CD4-positive, alpha-beta memory T cell (primary cell): ENCODE measurements around the gene PLXNA3. TPM values are rescaled to one million over a fixed set of nuclear protein-coding genes. Genes with fewer than 3 reads are reported as not detected.

Source experiments
- CTCF ChIA-PET: fragments of 350-600 bp; sonication (Branson Sonifier 250); formaldehyde crosslinking; loops from one replicate; lab custom pipeline; 2021; ENCODE audit warnings: inconsistent platforms; ENCODE audit not compliant: partially characterized antibody; lab: Charles Lee
- POLR2A ChIA-PET: fragments of 350-600 bp; sonication (Branson Sonifier 250); formaldehyde crosslinking; loops from one replicate; lab custom pipeline; 2021; ENCODE audit not compliant: partially characterized antibody; lab: Charles Lee
- DNase-seq, 5 donors: peaks; one replicate each; pipeline versions ENCODE4 v3.0.0 to v3.0.0-alpha.2; 2020 to 2022; ENCODE audit warnings: mixed read lengths in 1 of 5
- H3K27ac ChIP-seq: one replicate; pipeline ENCODE4 v1.7.0; 2013; ENCODE audit warnings: low read depth, low read length
- H3K27me3 ChIP-seq: 2 replicates; pipeline ENCODE4 v1.7.0; 2013; ENCODE audit warnings: mild to moderate bottlenecking, low read length, moderate library complexity; ENCODE audit not compliant: insufficient read depth
- H3K36me3 ChIP-seq: 2 replicates; pipeline ENCODE4 v1.7.0; 2013; ENCODE audit warnings: mild to moderate bottlenecking, low read length, moderate library complexity; ENCODE audit not compliant: insufficient read depth
- H3K4me1 ChIP-seq: 2 replicates; pipeline ENCODE4 v1.7.0; 2013; ENCODE audit warnings: mild to moderate bottlenecking, low read length, moderate library complexity; ENCODE audit not compliant: insufficient read depth
- H3K4me3 ChIP-seq, 2 donors: one replicate each; pipeline ENCODE4 v1.7.0; 2013; ENCODE audit warnings: low read length in 2 of 2, mild to moderate bottlenecking in 1 of 2
- H3K9me3 ChIP-seq, 2 donors: one replicate each; pipeline ENCODE4 v1.7.0; 2013; ENCODE audit warnings: low read length in 2 of 2, control low read depth in 1 of 2; ENCODE audit not compliant: control insufficient read depth in 1 of 2
- H3K27ac Mint-ChIP-seq, 7 donors: one replicate each; pipeline ENCODE4 v1.8.0; 2020 to 2021; ENCODE audit warnings: mixed read lengths in 7 of 7, mild to moderate bottlenecking in 6 of 7, inconsistent platforms in 3 of 7, moderate library complexity in 3 of 7
- H3K27me3 Mint-ChIP-seq, 2 donors: one replicate each; pipeline ENCODE4 v1.8.0; 2020 to 2021; ENCODE audit warnings: mixed read lengths in 2 of 2
- H3K36me3 Mint-ChIP-seq, 2 donors: one replicate each; pipeline ENCODE4 v1.8.0; 2020 to 2021; ENCODE audit warnings: mixed read lengths in 2 of 2, inconsistent platforms in 1 of 2, mild to moderate bottlenecking in 1 of 2
- H3K4me1 Mint-ChIP-seq, 4 donors: one replicate each; pipeline ENCODE4 v1.8.0; 2020 to 2021; ENCODE audit warnings: mixed read lengths in 4 of 4, mild to moderate bottlenecking in 1 of 4
- H3K4me3 Mint-ChIP-seq, 8 donors: one replicate each; pipeline ENCODE4 v1.8.0; 2020 to 2021; ENCODE audit warnings: mixed read lengths in 8 of 8, mild to moderate bottlenecking in 7 of 8, moderate library complexity in 6 of 8, inconsistent platforms in 3 of 8
- H3K9me3 Mint-ChIP-seq, 8 donors: one replicate each; pipeline ENCODE4 v1.8.0; 2020 to 2021; ENCODE audit warnings: mixed read lengths in 8 of 8, mild to moderate bottlenecking in 5 of 8, inconsistent platforms in 3 of 8, moderate library complexity in 1 of 8
- intact Hi-C: fragments of 100-400 bp; cut with micrococcal nuclease; formaldehyde crosslinking; loops from one replicate; pipeline ENCODE4 v1.15.1; 2023
- polyA plus RNA-seq, 2 donors: library from polyadenylated mRNA; unstranded; fragments of 300-500 nt; fragmentation: Illumina TruSeq; gene quantifications; one replicate each; pipeline ENCODE4 v1.2.3, GENCODE V29; 2021
- total RNA-seq, 2 experiments: library from RNA; stranded (reverse); gene quantifications; one replicate each; pipeline ENCODE4 v1.2.3, GENCODE V29; 2021

The PLXNA3 gene
- total and polyA plus RNA-seq, 4 experiments from 2014 or later, result 0.29 to 90.3 (median 40.0) TPM

DNA sequence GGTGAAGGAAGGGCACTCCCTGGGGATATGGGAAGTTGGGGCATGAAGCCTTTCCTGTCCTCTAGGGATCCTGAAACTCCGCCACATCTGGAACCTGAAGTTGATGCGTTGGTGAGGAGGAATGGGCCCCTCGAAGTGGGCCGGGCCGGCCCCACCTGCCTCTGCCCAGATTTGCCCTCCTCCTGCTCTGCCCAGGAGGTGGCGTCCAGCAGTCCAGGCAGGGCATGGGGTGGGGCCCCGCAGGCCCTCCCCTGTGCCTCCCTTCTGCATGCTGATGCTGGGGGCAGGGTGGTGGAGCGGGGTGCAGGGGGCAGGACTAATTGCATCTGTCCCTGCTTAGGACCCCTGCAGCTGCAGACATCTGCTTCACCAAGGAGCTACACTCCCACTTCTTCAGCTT is 44.9 kb upstream of the PLXNA3 start:
- Mint-ChIP-seq H3K27me3 (no peaks in the 10 kb centered on the region), H3K27ac (peak overlapping the region in 5 of 7 donors; percentile 71 to 85 (median 79)), H3K4me3 (peak overlapping the region in 3 of 8 donors; percentile 78 to 85 (median 82)), H3K4me1 (peaks cover 4 to 23% (median 11%) of the 10 kb centered on the region in 4 donors), H3K36me3 (peaks cover 0 to 11% of the 10 kb centered on the region in 2 donors), H3K9me3 (peaks cover 0 to 4% (median 0%) of the 10 kb centered on the region in 8 donors)
- H3K27ac ChIP-seq, result peak overlapping the region; percentile 70
- DNase-seq, result no peak
- H3K4me3 ChIP-seq, result no peak overlapping the region
- no peaks in the 10 kb centered on the region for H3K36me3 ChIP-seq
- POLR2A ChIA-PET, result interaction anchor here (0.7 to 5.8 kb wide), 11 partner anchors 11 to 486 kb away, joined by 4 to 101 read pairs (median 5); partner anchors contain the start of genes ATP6AP1, PLXNA3, RPL10 and SLC10A3
- H3K27me3 ChIP-seq, result no peaks in the 10 kb centered on the region
- CTCF ChIA-PET, result interaction anchor here (1.3 to 1.5 kb wide), 3 partner anchors 8 to 15 kb away, joined by 3 to 5 read pairs (median 4); partner anchors contain the start of gene RPL10
- peaks cover 10% of the 10 kb centered on the region for H3K4me1 ChIP-seq
- H3K9me3 ChIP-seq, result no peaks in the 10 kb centered on the region
- intact Hi-C loops, result loop anchor here (10.0 kb wide), 1 partner anchor 62 kb away; the partner anchor contains the start of gene LAGE3

- H3K9me3 ChIP-seq, result no peaks in the 10 kb centered on the region
- DNase-seq, result no peak
- CTCF ChIA-PET, result interaction anchor here (1.1 kb wide), 1 partner anchor 17 kb away, joined by 3 read pairs; no protein-coding TSS in a partner anchor
- Mint-ChIP-seq H3K4me1 (peaks cover 4 to 8% (median 7%) of the 10 kb centered on the region in 4 donors), H3K27me3 (no peaks in the 10 kb centered on the region), H3K27ac (no peak overlapping the region), H3K4me3 (no peak overlapping the region), H3K9me3 (no peaks in the 10 kb centered on the region), H3K36me3 (peaks cover 0 to 9% of the 10 kb centered on the region in 2 donors)
- POLR2A ChIA-PET, result no interaction called here
- H3K27me3 ChIP-seq, result no peaks in the 10 kb centered on the region
- H3K36me3 ChIP-seq, result no peaks in the 10 kb centered on the region
- no peak overlapping the region for H3K4me3 ChIP-seq
- intact Hi-C loops, result loop anchor here (10.0 kb wide), 1 partner anchor 58 kb away; the partner anchor contains the start of gene LAGE3
- peaks cover 8% of the 10 kb centered on the region for H3K4me1 ChIP-seq
- H3K27ac ChIP-seq, result no peak overlapping the region
These were observed 40.9 kb upstream of the PLXNA3 start for GRCh38 chrX:154417157-154417556.

GRCh38 chrX:154419189-154419588 is 38.9 kb upstream of the PLXNA3 start:
- intact Hi-C loops, result loop anchor here (10.0 kb wide), 1 partner anchor 56 kb away; the partner anchor contains the start of gene LAGE3
- Mint-ChIP-seq H3K27me3 (no peaks in the 10 kb centered on the region), H3K36me3 (peaks cover 0 to 5% of the 10 kb centered on the region in 2 donors), H3K4me3 (no peak overlapping the region), H3K9me3 (no peaks in the 10 kb centered on the region), H3K27ac (no peak overlapping the region), H3K4me1 (peaks cover 1 to 5% (median 3%) of the 10 kb centered on the region in 4 donors)
- Histone ChIP-seq H3K4me3 (no peak overlapping the region), H3K4me1 (no peaks in the 10 kb centered on the region), H3K36me3 (no peaks in the 10 kb centered on the region), H3K27me3 (no peaks in the 10 kb centered on the region), H3K9me3 (no peaks in the 10 kb centered on the region), H3K27ac (no peak overlapping the region)
- ChIA-PET POLR2A (interaction anchor here (1.3 kb wide), 1 partner anchor 9 kb away, joined by 5 read pairs; the partner anchor contains the start of gene ATP6AP1), CTCF (no interaction called here)
- DNase-seq, result no peak

DNA sequence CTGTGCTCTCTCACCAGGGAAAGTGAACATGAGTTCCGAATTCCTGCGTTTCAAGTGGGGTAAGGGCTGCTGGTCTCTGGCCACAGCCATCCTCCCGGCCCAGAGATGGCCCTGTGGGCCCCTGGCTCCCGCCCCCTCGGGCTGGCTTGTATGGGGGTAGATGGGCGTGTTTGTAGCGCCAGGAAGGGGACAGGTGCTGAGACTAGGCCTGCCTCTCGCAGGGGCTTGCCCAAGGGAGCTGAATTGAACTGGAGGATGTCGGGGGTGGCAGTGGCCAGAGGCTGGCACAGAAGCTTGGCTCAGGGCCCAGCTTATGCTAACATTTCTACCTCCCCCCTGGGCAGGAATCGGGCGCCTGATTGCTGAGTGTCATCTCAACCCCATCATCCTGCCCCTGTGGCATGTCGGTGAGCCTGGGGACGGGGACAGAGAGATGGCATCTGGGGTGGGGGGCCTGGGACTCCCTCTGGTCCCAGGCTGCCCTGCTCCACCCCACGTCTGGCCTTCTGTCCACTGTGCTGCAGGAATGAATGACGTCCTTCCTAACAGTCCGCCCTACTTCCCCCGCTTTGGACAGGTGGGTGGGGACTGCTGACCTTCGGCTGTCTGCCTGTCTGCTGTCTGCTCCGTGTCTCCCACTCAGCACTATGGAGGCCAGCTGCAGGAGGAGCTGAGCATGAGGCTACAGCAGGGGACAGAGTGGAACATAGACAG is 38.2 kb upstream of the PLXNA3 start:
- Mint-ChIP-seq H3K4me3 (no peak overlapping the region), H3K27ac (no peak overlapping the region), H3K27me3 (no peaks in the 10 kb centered on the region), H3K4me1 (peaks cover 3 to 5% (median 4%) of the 10 kb centered on the region in 4 donors), H3K36me3 (peaks cover 0 to 5% of the 10 kb centered on the region in 2 donors), H3K9me3 (no peaks in the 10 kb centered on the region)
- CTCF ChIA-PET, result no interaction called here
- POLR2A ChIA-PET, result interaction anchor here (1.3 kb wide), 2 partner anchors 9 to 21 kb away, joined by 3 to 5 read pairs; partner anchors contain the start of gene ATP6AP1
- H3K4me1 ChIP-seq, result no peaks in the 10 kb centered on the region
- no peak overlapping the region for H3K4me3 ChIP-seq
- no peak overlapping the region for H3K27ac ChIP-seq
- H3K27me3 ChIP-seq, result no peaks in the 10 kb centered on the region
- no peak for DNase-seq
- H3K9me3 ChIP-seq, result no peaks in the 10 kb centered on the region
- intact Hi-C loops, result loop anchor here (10.0 kb wide), 1 partner anchor 55 kb away; the partner anchor contains the start of gene LAGE3
- no peaks in the 10 kb centered on the region for H3K36me3 ChIP-seq

DNA sequence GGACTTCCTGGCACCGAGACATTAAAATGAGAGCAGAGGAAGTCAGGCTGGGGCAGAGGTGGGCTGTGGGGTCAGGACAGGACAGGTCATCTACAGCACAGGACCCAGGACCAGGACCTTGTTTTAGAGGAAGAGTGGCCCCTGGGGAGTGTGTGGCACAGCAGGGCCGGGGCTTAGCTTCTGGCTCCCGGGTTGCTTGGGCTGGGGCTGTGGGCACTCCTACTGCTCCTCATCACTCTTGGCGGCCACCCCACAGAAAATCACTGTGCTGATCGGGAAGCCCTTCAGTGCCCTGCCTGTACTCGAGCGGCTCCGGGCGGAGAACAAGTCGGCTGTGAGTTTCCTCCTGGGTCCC is 37.7 kb upstream of the PLXNA3 start:
- intact Hi-C loops, result no loop called here
- Mint-ChIP-seq H3K4me1 (peaks cover 3 to 5% (median 4%) of the 10 kb centered on the region in 4 donors), H3K9me3 (no peaks in the 10 kb centered on the region), H3K27ac (no peak overlapping the region), H3K4me3 (no peak overlapping the region), H3K27me3 (no peaks in the 10 kb centered on the region), H3K36me3 (peaks cover 0 to 3% of the 10 kb centered on the region in 2 donors)
- ChIA-PET CTCF (interaction anchor here (1.2 kb wide), 1 partner anchor 8 kb away, joined by 5 read pairs; no protein-coding TSS in a partner anchor), POLR2A (interaction anchor here (0.7 to 1.3 kb wide), 4 partner anchors 8 to 97 kb away, joined by 3 to 5 read pairs (median 4); no protein-coding TSS in a partner anchor)
- Histone ChIP-seq H3K36me3 (no peaks in the 10 kb centered on the region), H3K4me3 (no peak overlapping the region), H3K27me3 (no peaks in the 10 kb centered on the region), H3K9me3 (no peaks in the 10 kb centered on the region), H3K27ac (no peak overlapping the region), H3K4me1 (no peaks in the 10 kb centered on the region)
- DNase-seq, result no peak

GRCh38 chrX:154426916-154427770 is 30.9 kb upstream of the PLXNA3 start:
- ChIA-PET CTCF (interaction anchor here (1.2 to 2.7 kb wide), 2 partner anchors 14 to 28 kb away, joined by 3 to 8 read pairs; partner anchors contain the start of gene RPL10), POLR2A (interaction anchor here (1.4 to 5.8 kb wide), 4 partner anchors 9 to 502 kb away, joined by 4 to 37 read pairs (median 6); partner anchors contain the start of genes ARHGAP4 and RPL10)
- peak overlapping the region in 4 of 7 donors; percentile 18 to 86 (median 60) for H3K27ac Mint-ChIP-seq
- H3K9me3 Mint-ChIP-seq, result no peaks in the 10 kb centered on the region
- Histone ChIP-seq H3K4me1 (peaks cover 28% of the 10 kb centered on the region), H3K9me3 (no peaks in the 10 kb centered on the region), H3K4me3 (no peak overlapping the region), H3K27ac (no peak overlapping the region), H3K27me3 (no peaks in the 10 kb centered on the region), H3K36me3 (peaks cover 8% of the 10 kb centered on the region)
- peaks cover 13 to 30% (median 23%) of the 10 kb centered on the region in 4 donors for H3K4me1 Mint-ChIP-seq
- no peak for DNase-seq
- H3K36me3 Mint-ChIP-seq, result peaks cover 4 to 10% of the 10 kb centered on the region in 2 donors
- H3K27me3 Mint-ChIP-seq, result no peaks in the 10 kb centered on the region
- peak overlapping the region in 1 of 8 donors; percentile 81 for H3K4me3 Mint-ChIP-seq
- intact Hi-C loops, result no loop called here
